Upper lobe of left lung (tissue), 4 donors: ENCODE results near the gene ITGAX.

Experiments
- CTCF ChIP-seq, 6 experiments: fragments of 450-650 bp in 4 of 6; fragments of 200-600 bp in 2 of 6; sonication (generic) in 2 of 6; IDR thresholded peaks; one replicate each; pipeline ENCODE4 v1.5.1; 2016 to 2019; ENCODE audit warnings: antibody characterized with exemption in 6 of 6
- EP300 ChIP-seq, 4 donors: sonication (generic); formaldehyde crosslinking; IDR thresholded peaks; one replicate each; pipeline ENCODE4 v1.5.1; 2017; ENCODE audit warnings: antibody characterized with exemption in 4 of 4, control low read depth in 2 of 4
- POLR2A ChIP-seq, 4 donors: fragments of 450-650 bp; IDR thresholded peaks; one replicate each; pipeline ENCODE4 v1.5.1; 2016 to 2017; ENCODE audit warnings: antibody characterized with exemption in 4 of 4, mild to moderate bottlenecking in 2 of 4
- POLR2AphosphoS5 ChIP-seq, 2 donors: sonication (generic); formaldehyde crosslinking; IDR thresholded peaks; one replicate each; pipeline ENCODE4 v1.5.1; 2017; ENCODE audit warnings: antibody characterized with exemption in 2 of 2

DNA sequence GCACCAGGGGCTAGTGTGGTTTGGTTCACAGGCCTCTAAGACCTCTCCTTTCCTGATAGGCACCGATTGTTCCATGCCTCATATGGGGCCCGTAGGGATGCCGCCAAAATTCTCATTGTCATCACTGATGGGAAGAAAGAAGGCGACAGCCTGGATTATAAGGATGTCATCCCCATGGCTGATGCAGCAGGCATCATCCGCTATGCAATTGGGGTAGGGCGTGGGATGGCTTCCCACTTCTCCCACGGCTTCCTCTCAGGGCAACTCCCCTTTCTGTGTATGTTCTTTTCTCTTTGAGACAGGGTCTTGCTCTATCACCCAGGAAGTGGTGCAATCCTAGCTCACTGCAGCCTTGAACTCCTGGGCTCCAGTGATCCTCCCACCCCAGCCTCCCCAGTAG is 5.3 kb downstream of the ITGAX start:
- TF ChIP-seq CTCF (IDR thresholded peaks at IDR 0.05) = no peak
- TF ChIP-seq POLR2A (IDR thresholded peaks at IDR 0.05) = no peak
- no peak for TF ChIP-seq POLR2AphosphoS5 (IDR thresholded peaks at IDR 0.05)
- TF ChIP-seq EP300 (IDR thresholded peaks at IDR 0.05) = no peak
